Neural cell (in vitro differentiated cells): ENCODE results near the gene ATP2C2. TPM values are rescaled to one million over a fixed set of nuclear protein-coding genes. Genes with fewer than 3 reads are reported as not detected.

Experiments used
- H2AFZ ChIP-seq: fragments of 200-600, 300-800 bp; sonication (generic), shearing (Covaris generic); 2 replicates; pipeline ENCODE4 v1.6.0; 2014; ENCODE audit warnings: low read depth, mild to moderate bottlenecking, antibody characterized with exemption, low read length, moderate library complexity
- H3F3A ChIP-seq: fragments of 200-600 bp; shearing (Covaris generic); 2 replicates; pipeline ENCODE4 v1.6.1; 2016; ENCODE audit warnings: mild to moderate bottlenecking, moderate library complexity, mixed read lengths, antibody characterized with exemption, low read length; ENCODE audit not compliant: insufficient read depth, poor library complexity, severe bottlenecking
- H3K27ac ChIP-seq: fragments of 200-600, 300-800 bp; sonication (generic), shearing (Covaris generic); 2 replicates; pipeline ENCODE4 v1.5.1; 2014; ENCODE audit warnings: mild to moderate bottlenecking, low read length, moderate library complexity
- H3K27me3 ChIP-seq: fragments of 300-800, 200-600 bp; sonication (generic), shearing (Covaris generic); 2 replicates; pipeline ENCODE4 v1.6.0; 2014; ENCODE audit warnings: mild to moderate bottlenecking, low read depth, low read length, moderate library complexity; ENCODE audit not compliant: insufficient read depth
- H3K36me3 ChIP-seq: fragments of 300-800, 200-600 bp; sonication (generic), shearing (Covaris generic); 2 replicates; pipeline ENCODE4 v1.5.1; 2014; ENCODE audit warnings: mild to moderate bottlenecking, antibody characterized with exemption, low read length, moderate library complexity; ENCODE audit not compliant: insufficient read depth
- H3K4me2 ChIP-seq: fragments of 300-800, 200-600 bp; sonication (generic), shearing (Covaris generic); 2 replicates; pipeline ENCODE4 v1.6.0; 2014; ENCODE audit warnings: mild to moderate bottlenecking, low read length
- H3K4me3 ChIP-seq: fragments of 300-800, 200-600 bp; sonication (generic), shearing (Covaris generic); 2 replicates; pipeline ENCODE4 v1.5.1; 2014; ENCODE audit warnings: mild to moderate bottlenecking, low read length, moderate library complexity
- H3K79me2 ChIP-seq: fragments of 200-600 bp; shearing (Covaris generic); replicated peaks from 2 replicates; pipeline ENCODE4 v1.6.0; 2014; ENCODE audit warnings: mild to moderate bottlenecking, low read length, moderate library complexity; ENCODE audit not compliant: insufficient read depth
- H3K9ac ChIP-seq: fragments of 300-800, 200-600 bp; sonication (generic), shearing (Covaris generic); 2 replicates; pipeline ENCODE4 v1.6.1; 2016; ENCODE audit warnings: mild to moderate bottlenecking, low read length, mixed read lengths
- H3K9me2 ChIP-seq: fragments of 200-600 bp; shearing (Covaris generic); 2 replicates; pipeline ENCODE4 v1.6.1; 2016; ENCODE audit warnings: mild to moderate bottlenecking, low read length, mixed read lengths; ENCODE audit not compliant: insufficient read depth
- H3K9me3 ChIP-seq: fragments of 200-600, 300-800 bp; sonication (generic), shearing (Covaris generic); 2 replicates; pipeline ENCODE4 v1.6.1; 2016; ENCODE audit warnings: mild to moderate bottlenecking, mixed run types, low read length, moderate library complexity, mixed read lengths
- H4K20me1 ChIP-seq: fragments of 200-600 bp; shearing (Covaris generic); 2 replicates; pipeline ENCODE4 v1.6.1; 2016; ENCODE audit warnings: mild to moderate bottlenecking, mixed run types; ENCODE audit not compliant: insufficient read depth
- EP300 ChIP-seq: fragments of 450-650 bp; conservative IDR thresholded peaks from 2 replicates; pipeline ENCODE4 v1.6.1; 2014; ENCODE audit warnings: antibody characterized with exemption, mild to moderate bottlenecking, moderate library complexity; ENCODE audit not compliant: poor library complexity, severe bottlenecking
- EZH2 ChIP-seq: fragments of 200-600, 300-800 bp; shearing (Covaris generic), sonication (generic); IDR thresholded peaks from 2 replicates; pipeline ENCODE4 v1.6.1; 2014; ENCODE audit warnings: antibody characterized with exemption, low read length, borderline replicate concordance, mild to moderate bottlenecking; ENCODE audit not compliant: insufficient read depth, poor library complexity, severe bottlenecking
- MXI1 ChIP-seq: fragments of 450-650 bp; conservative IDR thresholded peaks from 2 replicates; pipeline ENCODE4 v1.6.1; 2014; ENCODE audit warnings: antibody characterized with exemption, mild to moderate bottlenecking; ENCODE audit not compliant: poor library complexity, severe bottlenecking
- POLR2AphosphoS5 ChIP-seq: IDR thresholded peaks from 2 replicates; pipeline ENCODE4 v1.6.1; 2012
- RAD21 ChIP-seq: fragments of 450-650 bp; conservative IDR thresholded peaks from 2 replicates; pipeline ENCODE4 v1.6.1; 2014; ENCODE audit warnings: antibody characterized with exemption, mild to moderate bottlenecking, moderate library complexity
- SMC3 ChIP-seq: fragments of 450-650 bp; conservative IDR thresholded peaks from 2 replicates; pipeline ENCODE4 v1.6.1; 2014; ENCODE audit warnings: antibody characterized with exemption, mild to moderate bottlenecking, moderate library complexity; ENCODE audit not compliant: poor library complexity
- TAF1 ChIP-seq: IDR thresholded peaks from 2 replicates; pipeline ENCODE4 v1.6.1; 2012; ENCODE audit warnings: low read depth
- polyA plus RNA-seq: library from polyadenylated mRNA; depleted of rRNA; stranded (reverse); fragments of >200 nt; gene quantifications from 2 replicates; pipeline ENCODE4 v1.2.3, GENCODE V29; 2014
- TF ChIP-seq, protein P1 (sequence below): fragments of 450-650 bp; IDR thresholded peaks from 2 replicates; pipeline ENCODE4 v1.5.1; 2014; ENCODE audit warnings: antibody characterized with exemption, mild to moderate bottlenecking, moderate library complexity; ENCODE audit not compliant: poor library complexity, severe bottlenecking
- TF ChIP-seq, protein P2 (sequence below): IDR thresholded peaks from 2 replicates; pipeline ENCODE4 v1.6.1; 2012; ENCODE audit warnings: borderline replicate concordance

ATP2C2 gene
- polyA plus RNA-seq, 1 donor from 2014 or later: not detected

DNA sequence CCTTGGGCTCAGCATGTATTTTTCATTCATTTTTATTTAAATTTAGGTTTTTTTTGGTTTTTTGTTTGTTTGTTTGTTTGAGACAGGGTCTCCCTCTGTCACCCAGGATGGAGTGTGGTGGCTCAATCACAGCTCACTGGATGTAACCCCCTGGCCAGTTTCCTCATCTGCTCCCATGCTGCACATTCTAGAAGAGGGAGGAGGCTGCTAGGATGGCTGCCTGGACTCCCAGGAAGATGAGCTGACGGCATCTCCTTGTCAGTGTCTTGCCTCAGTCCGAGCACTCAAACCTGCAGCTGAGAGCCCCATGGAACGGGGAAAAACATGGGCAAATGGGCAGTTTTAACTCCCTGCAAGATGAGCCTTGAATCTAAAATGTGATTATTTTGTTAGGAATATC is 128.7 kb downstream of the ATP2C2 start:
- H3K9me3 ChIP-seq: peaks cover 4% of the 10 kb centered on the region
- no peaks in the 10 kb centered on the region for H3K79me2 ChIP-seq
- H4K20me1 ChIP-seq: no peaks in the 10 kb centered on the region
- H3K4me2 ChIP-seq: no peak overlapping the region
- H3K9me2 ChIP-seq: no peaks in the 10 kb centered on the region
- no peak overlapping the region for H3K4me3 ChIP-seq
- H3F3A ChIP-seq: no peaks in the 10 kb centered on the region
- H3K27me3 ChIP-seq: no peaks in the 10 kb centered on the region
- TF ChIP-seq EZH2: no peak
- TF ChIP-seq POLR2AphosphoS5: no peak
- TF ChIP-seq SMC3: no peak
- TF ChIP-seq, protein P1, sequence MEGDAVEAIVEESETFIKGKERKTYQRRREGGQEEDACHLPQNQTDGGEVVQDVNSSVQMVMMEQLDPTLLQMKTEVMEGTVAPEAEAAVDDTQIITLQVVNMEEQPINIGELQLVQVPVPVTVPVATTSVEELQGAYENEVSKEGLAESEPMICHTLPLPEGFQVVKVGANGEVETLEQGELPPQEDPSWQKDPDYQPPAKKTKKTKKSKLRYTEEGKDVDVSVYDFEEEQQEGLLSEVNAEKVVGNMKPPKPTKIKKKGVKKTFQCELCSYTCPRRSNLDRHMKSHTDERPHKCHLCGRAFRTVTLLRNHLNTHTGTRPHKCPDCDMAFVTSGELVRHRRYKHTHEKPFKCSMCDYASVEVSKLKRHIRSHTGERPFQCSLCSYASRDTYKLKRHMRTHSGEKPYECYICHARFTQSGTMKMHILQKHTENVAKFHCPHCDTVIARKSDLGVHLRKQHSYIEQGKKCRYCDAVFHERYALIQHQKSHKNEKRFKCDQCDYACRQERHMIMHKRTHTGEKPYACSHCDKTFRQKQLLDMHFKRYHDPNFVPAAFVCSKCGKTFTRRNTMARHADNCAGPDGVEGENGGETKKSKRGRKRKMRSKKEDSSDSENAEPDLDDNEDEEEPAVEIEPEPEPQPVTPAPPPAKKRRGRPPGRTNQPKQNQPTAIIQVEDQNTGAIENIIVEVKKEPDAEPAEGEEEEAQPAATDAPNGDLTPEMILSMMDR: no peak
- TF ChIP-seq, protein P2, sequence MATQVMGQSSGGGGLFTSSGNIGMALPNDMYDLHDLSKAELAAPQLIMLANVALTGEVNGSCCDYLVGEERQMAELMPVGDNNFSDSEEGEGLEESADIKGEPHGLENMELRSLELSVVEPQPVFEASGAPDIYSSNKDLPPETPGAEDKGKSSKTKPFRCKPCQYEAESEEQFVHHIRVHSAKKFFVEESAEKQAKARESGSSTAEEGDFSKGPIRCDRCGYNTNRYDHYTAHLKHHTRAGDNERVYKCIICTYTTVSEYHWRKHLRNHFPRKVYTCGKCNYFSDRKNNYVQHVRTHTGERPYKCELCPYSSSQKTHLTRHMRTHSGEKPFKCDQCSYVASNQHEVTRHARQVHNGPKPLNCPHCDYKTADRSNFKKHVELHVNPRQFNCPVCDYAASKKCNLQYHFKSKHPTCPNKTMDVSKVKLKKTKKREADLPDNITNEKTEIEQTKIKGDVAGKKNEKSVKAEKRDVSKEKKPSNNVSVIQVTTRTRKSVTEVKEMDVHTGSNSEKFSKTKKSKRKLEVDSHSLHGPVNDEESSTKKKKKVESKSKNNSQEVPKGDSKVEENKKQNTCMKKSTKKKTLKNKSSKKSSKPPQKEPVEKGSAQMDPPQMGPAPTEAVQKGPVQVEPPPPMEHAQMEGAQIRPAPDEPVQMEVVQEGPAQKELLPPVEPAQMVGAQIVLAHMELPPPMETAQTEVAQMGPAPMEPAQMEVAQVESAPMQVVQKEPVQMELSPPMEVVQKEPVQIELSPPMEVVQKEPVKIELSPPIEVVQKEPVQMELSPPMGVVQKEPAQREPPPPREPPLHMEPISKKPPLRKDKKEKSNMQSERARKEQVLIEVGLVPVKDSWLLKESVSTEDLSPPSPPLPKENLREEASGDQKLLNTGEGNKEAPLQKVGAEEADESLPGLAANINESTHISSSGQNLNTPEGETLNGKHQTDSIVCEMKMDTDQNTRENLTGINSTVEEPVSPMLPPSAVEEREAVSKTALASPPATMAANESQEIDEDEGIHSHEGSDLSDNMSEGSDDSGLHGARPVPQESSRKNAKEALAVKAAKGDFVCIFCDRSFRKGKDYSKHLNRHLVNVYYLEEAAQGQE: no peak
- no peak for TF ChIP-seq EP300
- TF ChIP-seq TAF1: no peak
- no peak for TF ChIP-seq RAD21
- TF ChIP-seq MXI1: no peak
- peaks cover 23% of the 10 kb centered on the region for H3K36me3 ChIP-seq
- H3K9ac ChIP-seq: no peak overlapping the region
- no peak overlapping the region for H2AFZ ChIP-seq
- no peak overlapping the region for H3K27ac ChIP-seq

DNA sequence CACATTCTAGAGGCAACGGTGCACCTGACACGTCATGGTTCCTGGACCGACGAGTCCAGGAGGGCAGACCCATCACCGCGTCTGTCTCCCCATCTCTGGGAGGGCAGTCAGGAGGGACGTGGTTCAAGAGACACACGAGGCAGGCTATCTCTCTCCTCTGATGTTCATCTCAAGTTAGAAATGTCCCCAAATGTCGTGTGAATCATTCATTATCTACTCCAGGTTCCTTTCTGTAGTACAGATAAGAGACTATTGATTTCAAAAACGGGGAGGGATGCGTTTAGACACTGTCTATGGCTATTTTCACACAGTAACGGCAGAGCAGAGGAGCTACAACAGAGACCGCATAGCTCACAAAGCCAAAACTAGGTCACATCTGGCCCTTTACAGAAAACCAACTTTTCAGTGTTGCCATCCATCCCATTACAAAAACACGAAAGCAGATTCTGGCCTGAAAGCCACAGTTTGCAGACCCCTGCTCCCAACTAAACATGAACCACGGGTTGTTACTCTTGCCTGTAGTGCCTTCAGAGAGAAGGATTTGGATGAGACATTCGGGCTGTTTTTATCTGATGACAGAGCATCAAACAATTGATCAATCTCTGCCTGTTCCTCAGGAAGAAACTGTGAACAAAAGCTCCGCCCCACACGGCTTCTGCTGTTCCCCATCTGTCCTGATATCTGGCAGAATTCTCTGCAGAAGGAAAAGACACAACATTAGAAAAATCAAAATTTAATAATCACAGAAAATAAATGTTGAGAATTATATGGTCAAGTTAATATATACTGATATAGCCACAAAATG is 129.3 kb downstream of the ATP2C2 start:
- no peaks in the 10 kb centered on the region for H4K20me1 ChIP-seq
- H3K9me2 ChIP-seq: no peaks in the 10 kb centered on the region
- no peak overlapping the region for H3K4me3 ChIP-seq
- TF ChIP-seq, protein P1: no peak
- TF ChIP-seq MXI1: no peak
- no peak for TF ChIP-seq EZH2
- TF ChIP-seq TAF1: no peak
- TF ChIP-seq SMC3: no peak
- TF ChIP-seq, protein P2: no peak
- no peak overlapping the region for H3K4me2 ChIP-seq
- no peak overlapping the region for H3K9ac ChIP-seq
- peaks cover 23% of the 10 kb centered on the region for H3K36me3 ChIP-seq
- H3F3A ChIP-seq: no peaks in the 10 kb centered on the region
- peaks cover 4% of the 10 kb centered on the region for H3K9me3 ChIP-seq
- no peak overlapping the region for H2AFZ ChIP-seq
- no peaks in the 10 kb centered on the region for H3K27me3 ChIP-seq
- H3K27ac ChIP-seq: no peak overlapping the region
- H3K79me2 ChIP-seq: no peaks in the 10 kb centered on the region
